Measurements from ENCODE around the gene KCNB1.

DNA sequence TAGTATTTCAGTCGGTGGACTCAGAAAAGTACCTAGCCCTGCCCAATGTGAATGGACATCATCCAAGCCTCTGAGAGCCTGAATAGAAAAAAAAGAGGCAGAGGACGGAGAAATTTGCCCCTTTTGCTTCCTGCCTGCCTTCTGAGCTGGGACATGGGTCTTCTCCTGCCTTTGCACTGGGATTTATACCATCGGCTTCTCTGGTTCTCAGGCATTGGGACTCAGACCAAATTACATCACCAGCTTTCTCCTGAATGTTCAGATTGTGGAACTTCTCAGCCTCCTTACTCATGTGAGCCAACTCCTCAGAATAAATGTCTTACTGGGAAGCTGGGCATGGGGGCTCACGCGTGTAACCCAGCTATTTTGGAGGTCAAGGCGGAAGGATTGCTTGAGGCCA lies 19.8 kb downstream of the KCNB1 start:
- TF ChIP-seq, protein P1, sequence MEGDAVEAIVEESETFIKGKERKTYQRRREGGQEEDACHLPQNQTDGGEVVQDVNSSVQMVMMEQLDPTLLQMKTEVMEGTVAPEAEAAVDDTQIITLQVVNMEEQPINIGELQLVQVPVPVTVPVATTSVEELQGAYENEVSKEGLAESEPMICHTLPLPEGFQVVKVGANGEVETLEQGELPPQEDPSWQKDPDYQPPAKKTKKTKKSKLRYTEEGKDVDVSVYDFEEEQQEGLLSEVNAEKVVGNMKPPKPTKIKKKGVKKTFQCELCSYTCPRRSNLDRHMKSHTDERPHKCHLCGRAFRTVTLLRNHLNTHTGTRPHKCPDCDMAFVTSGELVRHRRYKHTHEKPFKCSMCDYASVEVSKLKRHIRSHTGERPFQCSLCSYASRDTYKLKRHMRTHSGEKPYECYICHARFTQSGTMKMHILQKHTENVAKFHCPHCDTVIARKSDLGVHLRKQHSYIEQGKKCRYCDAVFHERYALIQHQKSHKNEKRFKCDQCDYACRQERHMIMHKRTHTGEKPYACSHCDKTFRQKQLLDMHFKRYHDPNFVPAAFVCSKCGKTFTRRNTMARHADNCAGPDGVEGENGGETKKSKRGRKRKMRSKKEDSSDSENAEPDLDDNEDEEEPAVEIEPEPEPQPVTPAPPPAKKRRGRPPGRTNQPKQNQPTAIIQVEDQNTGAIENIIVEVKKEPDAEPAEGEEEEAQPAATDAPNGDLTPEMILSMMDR (IDR thresholded peaks at IDR 0.05; ENCODE audit: insufficient read depth, low read length): no peak
- TF ChIP-seq POLR2AphosphoS5 (IDR thresholded peaks at IDR 0.05; ENCODE audit: low read depth): no peak
- no peak for TF ChIP-seq GABPA (IDR thresholded peaks at IDR 0.05; ENCODE audit: low read depth)
- TF ChIP-seq, protein P2, sequence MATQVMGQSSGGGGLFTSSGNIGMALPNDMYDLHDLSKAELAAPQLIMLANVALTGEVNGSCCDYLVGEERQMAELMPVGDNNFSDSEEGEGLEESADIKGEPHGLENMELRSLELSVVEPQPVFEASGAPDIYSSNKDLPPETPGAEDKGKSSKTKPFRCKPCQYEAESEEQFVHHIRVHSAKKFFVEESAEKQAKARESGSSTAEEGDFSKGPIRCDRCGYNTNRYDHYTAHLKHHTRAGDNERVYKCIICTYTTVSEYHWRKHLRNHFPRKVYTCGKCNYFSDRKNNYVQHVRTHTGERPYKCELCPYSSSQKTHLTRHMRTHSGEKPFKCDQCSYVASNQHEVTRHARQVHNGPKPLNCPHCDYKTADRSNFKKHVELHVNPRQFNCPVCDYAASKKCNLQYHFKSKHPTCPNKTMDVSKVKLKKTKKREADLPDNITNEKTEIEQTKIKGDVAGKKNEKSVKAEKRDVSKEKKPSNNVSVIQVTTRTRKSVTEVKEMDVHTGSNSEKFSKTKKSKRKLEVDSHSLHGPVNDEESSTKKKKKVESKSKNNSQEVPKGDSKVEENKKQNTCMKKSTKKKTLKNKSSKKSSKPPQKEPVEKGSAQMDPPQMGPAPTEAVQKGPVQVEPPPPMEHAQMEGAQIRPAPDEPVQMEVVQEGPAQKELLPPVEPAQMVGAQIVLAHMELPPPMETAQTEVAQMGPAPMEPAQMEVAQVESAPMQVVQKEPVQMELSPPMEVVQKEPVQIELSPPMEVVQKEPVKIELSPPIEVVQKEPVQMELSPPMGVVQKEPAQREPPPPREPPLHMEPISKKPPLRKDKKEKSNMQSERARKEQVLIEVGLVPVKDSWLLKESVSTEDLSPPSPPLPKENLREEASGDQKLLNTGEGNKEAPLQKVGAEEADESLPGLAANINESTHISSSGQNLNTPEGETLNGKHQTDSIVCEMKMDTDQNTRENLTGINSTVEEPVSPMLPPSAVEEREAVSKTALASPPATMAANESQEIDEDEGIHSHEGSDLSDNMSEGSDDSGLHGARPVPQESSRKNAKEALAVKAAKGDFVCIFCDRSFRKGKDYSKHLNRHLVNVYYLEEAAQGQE (IDR thresholded peaks at IDR 0.05; ENCODE audit: insufficient replicate concordance, low read depth): no peak

All from HL-60 (cell line).